Tibial nerve (tissue), 4 donors: Measurements from ENCODE around the gene SCAF4. TPM values are rescaled to one million over a fixed set of nuclear protein-coding genes. Genes with fewer than 3 reads are reported as not detected.

Experiments used
- DNase-seq, 2 donors: peaks; one replicate each; pipeline ENCODE4 v3.0.0-alpha.2; 2019; ENCODE audit warnings: low spot score in 2 of 2
- H3K27ac ChIP-seq, 4 donors: fragments of 200-600 bp; sonication (generic) in 3 of 4; one replicate each; pipeline ENCODE4 v1.5.1; 2017 to 2019; ENCODE audit warnings: mild to moderate bottlenecking in 1 of 4
- H3K27me3 ChIP-seq, 2 donors: fragments of 200-600 bp; sonication (generic) in 1 of 2; one replicate each; pipeline versions ENCODE4 v1.5.1 to v1.6.0; 2017 to 2019
- H3K36me3 ChIP-seq, 3 donors: fragments of 200-600 bp; sonication (generic); one replicate each; pipeline ENCODE4 v1.5.1; 2018 to 2019
- H3K4me1 ChIP-seq, 4 donors: fragments of 200-600 bp; sonication (generic) in 3 of 4; one replicate each; pipeline ENCODE4 v1.5.1; 2017 to 2019
- H3K4me3 ChIP-seq, 4 donors: fragments of 200-600 bp; sonication (generic) in 3 of 4; one replicate each; pipeline ENCODE4 v1.5.1; 2017 to 2019; ENCODE audit warnings: mild to moderate bottlenecking in 1 of 4, moderate library complexity in 1 of 4
- H3K9me3 ChIP-seq, 4 donors: fragments of 200-600 bp; sonication (generic) in 3 of 4; one replicate each; pipeline ENCODE4 v1.5.1; 2017 to 2019
- CTCF ChIP-seq, 5 experiments: fragments of 200-600 bp in 3 of 5; fragments of 450-650 bp in 2 of 5; sonication (generic) in 3 of 5; IDR thresholded peaks; one replicate each; pipeline ENCODE4 v1.5.1; 2016 to 2019; ENCODE audit warnings: antibody characterized with exemption in 5 of 5, mild to moderate bottlenecking in 3 of 5, moderate library complexity in 2 of 5
- EP300 ChIP-seq, 2 donors: sonication (generic); formaldehyde crosslinking; IDR thresholded peaks; one replicate each; pipeline ENCODE4 v1.6.1; 2017; ENCODE audit warnings: antibody characterized with exemption in 2 of 2, mild to moderate bottlenecking in 1 of 2
- POLR2A ChIP-seq, 2 donors: fragments of 450-650 bp; IDR thresholded peaks; one replicate each; pipeline ENCODE4 v1.6.1; 2017; ENCODE audit warnings: antibody characterized with exemption in 2 of 2, mild to moderate bottlenecking in 2 of 2, moderate library complexity in 2 of 2
- WGBS, 2 donors: methylation state at CpG; one replicate each; pipeline ENCODE4 v1.1.5; 2018; 5-methylcytosine and 5-hydroxymethylcytosine counted together
- total RNA-seq, 4 donors: library from RNA; depleted of rRNA; stranded (reverse); fragments of >200 nt; gene quantifications; one replicate each; pipeline ENCODE4 v1.1.0, GENCODE V29; 2016

Gene SCAF4
- total RNA-seq, 4 donors from 2014 or later = 13.2 to 23.2 (median 17.6) TPM

- TF ChIP-seq POLR2A (IDR thresholded peaks at IDR 0.05) (no peak), CTCF (IDR thresholded peaks at IDR 0.05) (no peak), EP300 (IDR thresholded peaks at IDR 0.05) (no peak)
- no peak for DNase-seq
- H3K36me3 ChIP-seq = no peaks in the 10 kb centered on the region
- WGBS, 2 donors = 46 to 47% methylated on average over 3 of the region's 3 CpGs
- H3K4me1 ChIP-seq = peaks cover 0 to 73% (median 31%) of the 10 kb centered on the region in 4 donors
- H3K27me3 ChIP-seq = no peaks in the 10 kb centered on the region
- no peak overlapping the region for H3K4me3 ChIP-seq
- H3K27ac ChIP-seq = no peak overlapping the region
- no peaks in the 10 kb centered on the region for H3K9me3 ChIP-seq
Observed at GRCh38 chr21:31713115-31713514, 18.8 kb downstream of the SCAF4 start.

- Histone ChIP-seq H3K9me3 (no peaks in the 10 kb centered on the region), H3K4me3 (no peak overlapping the region), H3K27me3 (no peaks in the 10 kb centered on the region), H3K36me3 (no peaks in the 10 kb centered on the region), H3K27ac (no peak overlapping the region), H3K4me1 (peaks cover 0 to 79% (median 32%) of the 10 kb centered on the region in 4 donors)
- 93 to 100% methylated on average over 1 of the region's 1 CpG for WGBS, 2 donors
- no peak for DNase-seq
- TF ChIP-seq CTCF (IDR thresholded peaks at IDR 0.05) = no peak
- no peak for TF ChIP-seq POLR2A (IDR thresholded peaks at IDR 0.05)
- no peak for TF ChIP-seq EP300 (IDR thresholded peaks at IDR 0.05)
Observed at GRCh38 chr21:31711745-31712285, 20.1 kb downstream of the SCAF4 start.

- Histone ChIP-seq H3K4me1 (peaks cover 0 to 76% (median 33%) of the 10 kb centered on the region in 4 donors), H3K9me3 (no peaks in the 10 kb centered on the region), H3K27ac (no peak overlapping the region), H3K27me3 (no peaks in the 10 kb centered on the region), H3K36me3 (no peaks in the 10 kb centered on the region), H3K4me3 (no peak overlapping the region)
- no peak for TF ChIP-seq EP300 (IDR thresholded peaks at IDR 0.05)
- no peak for TF ChIP-seq POLR2A (IDR thresholded peaks at IDR 0.05)
- TF ChIP-seq CTCF (IDR thresholded peaks at IDR 0.05) = no peak
- no peak for DNase-seq
- 98 to 100% methylated on average over 1 of the region's 1 CpG for WGBS, 2 donors
Observed at GRCh38 chr21:31711326-31711725, 20.6 kb downstream of the SCAF4 start.

- peaks cover 0 to 69% (median 29%) of the 10 kb centered on the region in 4 donors for H3K4me1 ChIP-seq
- H3K27ac ChIP-seq = no peak overlapping the region
- H3K36me3 ChIP-seq = no peaks in the 10 kb centered on the region
- no peak for DNase-seq
- 17 to 28% methylated on average over 1 of the region's 1 CpG for WGBS, 2 donors
- TF ChIP-seq CTCF (IDR thresholded peaks at IDR 0.05) = no peak
- TF ChIP-seq POLR2A (IDR thresholded peaks at IDR 0.05) = no peak
- no peak for TF ChIP-seq EP300 (IDR thresholded peaks at IDR 0.05)
- no peaks in the 10 kb centered on the region for H3K27me3 ChIP-seq
- no peaks in the 10 kb centered on the region for H3K9me3 ChIP-seq
- no peak overlapping the region for H3K4me3 ChIP-seq
Observed at GRCh38 chr21:31710586-31710985, 21.3 kb downstream of the SCAF4 start.

- no peak overlapping the region for H3K27ac ChIP-seq
Observed at GRCh38 chr21:31708541-31708940, 23.4 kb downstream of the SCAF4 start.

More at GRCh38 chr21:31708541-31708940, 23.4 kb downstream of the SCAF4 start:
- TF ChIP-seq CTCF (IDR thresholded peaks at IDR 0.05) = no peak
- TF ChIP-seq POLR2A (IDR thresholded peaks at IDR 0.05) = no peak
- TF ChIP-seq EP300 (IDR thresholded peaks at IDR 0.05) = no peak
- DNase-seq = no peak
- H3K27me3 ChIP-seq = no peaks in the 10 kb centered on the region
- WGBS, 2 donors = 38 to 49% methylated on average over 1 of the region's 1 CpG
- H3K4me1 ChIP-seq = peaks cover 0 to 48% (median 19%) of the 10 kb centered on the region in 4 donors
- H3K36me3 ChIP-seq = peaks cover 0 to under 1% (median 0%) of the 10 kb centered on the region in 3 donors
- H3K4me3 ChIP-seq = no peak overlapping the region
- no peaks in the 10 kb centered on the region for H3K9me3 ChIP-seq
